ENCODE data around the gene ZBTB17. TPM values are rescaled to one million over a fixed set of nuclear protein-coding genes. Genes with fewer than 3 reads are reported as not detected.

The ZBTB17 gene
- total and polyA plus RNA-seq, 9 of the 15 experiments (the other 6 are each of a cell fraction or from before 2014, with no cell fraction given), result 1.1 to 53.4 (median 29.6) TPM

DNA sequence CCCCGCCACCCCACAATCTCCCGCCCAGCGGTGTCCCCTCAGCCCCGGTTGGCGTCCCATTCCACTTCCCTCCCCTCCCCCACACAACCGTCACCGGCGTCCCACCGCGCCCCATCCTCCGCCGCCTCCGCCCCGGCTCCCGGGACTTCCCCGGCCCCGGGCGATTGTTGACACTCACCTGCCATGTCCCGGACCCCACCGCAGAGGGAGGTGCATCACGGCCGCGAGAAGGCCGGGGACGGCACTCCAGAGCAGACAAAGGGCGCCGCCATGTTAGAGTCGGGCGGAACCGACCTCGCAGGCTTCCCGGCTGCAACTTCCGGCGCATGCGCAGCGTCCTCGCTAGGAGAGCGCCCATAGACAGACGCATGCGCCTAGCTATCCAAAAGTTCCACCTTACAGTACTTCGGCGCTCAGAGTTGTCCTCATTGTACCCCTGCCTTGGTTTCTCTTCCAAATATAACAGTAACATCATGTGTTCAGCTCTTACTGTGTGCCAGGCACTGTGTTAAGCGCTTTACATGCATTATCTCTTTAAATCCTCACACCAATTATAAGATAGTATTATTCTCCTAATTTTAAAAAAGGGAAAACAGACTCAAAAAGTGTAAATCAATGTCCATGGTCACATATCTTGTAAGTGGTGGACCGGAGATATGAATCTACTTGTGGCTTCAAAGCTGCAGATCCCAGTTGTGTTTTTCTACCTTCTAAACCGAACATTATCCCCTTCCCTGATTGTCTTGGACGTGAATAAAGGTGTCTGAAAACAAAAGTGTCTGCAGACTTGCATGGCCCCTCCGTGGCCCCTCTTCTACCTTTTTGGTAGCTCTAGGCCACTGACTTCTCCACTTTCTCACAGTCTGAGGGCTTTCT, at the start of gene ZBTB17 (continued):
- TF ChIP-seq, protein P1, sequence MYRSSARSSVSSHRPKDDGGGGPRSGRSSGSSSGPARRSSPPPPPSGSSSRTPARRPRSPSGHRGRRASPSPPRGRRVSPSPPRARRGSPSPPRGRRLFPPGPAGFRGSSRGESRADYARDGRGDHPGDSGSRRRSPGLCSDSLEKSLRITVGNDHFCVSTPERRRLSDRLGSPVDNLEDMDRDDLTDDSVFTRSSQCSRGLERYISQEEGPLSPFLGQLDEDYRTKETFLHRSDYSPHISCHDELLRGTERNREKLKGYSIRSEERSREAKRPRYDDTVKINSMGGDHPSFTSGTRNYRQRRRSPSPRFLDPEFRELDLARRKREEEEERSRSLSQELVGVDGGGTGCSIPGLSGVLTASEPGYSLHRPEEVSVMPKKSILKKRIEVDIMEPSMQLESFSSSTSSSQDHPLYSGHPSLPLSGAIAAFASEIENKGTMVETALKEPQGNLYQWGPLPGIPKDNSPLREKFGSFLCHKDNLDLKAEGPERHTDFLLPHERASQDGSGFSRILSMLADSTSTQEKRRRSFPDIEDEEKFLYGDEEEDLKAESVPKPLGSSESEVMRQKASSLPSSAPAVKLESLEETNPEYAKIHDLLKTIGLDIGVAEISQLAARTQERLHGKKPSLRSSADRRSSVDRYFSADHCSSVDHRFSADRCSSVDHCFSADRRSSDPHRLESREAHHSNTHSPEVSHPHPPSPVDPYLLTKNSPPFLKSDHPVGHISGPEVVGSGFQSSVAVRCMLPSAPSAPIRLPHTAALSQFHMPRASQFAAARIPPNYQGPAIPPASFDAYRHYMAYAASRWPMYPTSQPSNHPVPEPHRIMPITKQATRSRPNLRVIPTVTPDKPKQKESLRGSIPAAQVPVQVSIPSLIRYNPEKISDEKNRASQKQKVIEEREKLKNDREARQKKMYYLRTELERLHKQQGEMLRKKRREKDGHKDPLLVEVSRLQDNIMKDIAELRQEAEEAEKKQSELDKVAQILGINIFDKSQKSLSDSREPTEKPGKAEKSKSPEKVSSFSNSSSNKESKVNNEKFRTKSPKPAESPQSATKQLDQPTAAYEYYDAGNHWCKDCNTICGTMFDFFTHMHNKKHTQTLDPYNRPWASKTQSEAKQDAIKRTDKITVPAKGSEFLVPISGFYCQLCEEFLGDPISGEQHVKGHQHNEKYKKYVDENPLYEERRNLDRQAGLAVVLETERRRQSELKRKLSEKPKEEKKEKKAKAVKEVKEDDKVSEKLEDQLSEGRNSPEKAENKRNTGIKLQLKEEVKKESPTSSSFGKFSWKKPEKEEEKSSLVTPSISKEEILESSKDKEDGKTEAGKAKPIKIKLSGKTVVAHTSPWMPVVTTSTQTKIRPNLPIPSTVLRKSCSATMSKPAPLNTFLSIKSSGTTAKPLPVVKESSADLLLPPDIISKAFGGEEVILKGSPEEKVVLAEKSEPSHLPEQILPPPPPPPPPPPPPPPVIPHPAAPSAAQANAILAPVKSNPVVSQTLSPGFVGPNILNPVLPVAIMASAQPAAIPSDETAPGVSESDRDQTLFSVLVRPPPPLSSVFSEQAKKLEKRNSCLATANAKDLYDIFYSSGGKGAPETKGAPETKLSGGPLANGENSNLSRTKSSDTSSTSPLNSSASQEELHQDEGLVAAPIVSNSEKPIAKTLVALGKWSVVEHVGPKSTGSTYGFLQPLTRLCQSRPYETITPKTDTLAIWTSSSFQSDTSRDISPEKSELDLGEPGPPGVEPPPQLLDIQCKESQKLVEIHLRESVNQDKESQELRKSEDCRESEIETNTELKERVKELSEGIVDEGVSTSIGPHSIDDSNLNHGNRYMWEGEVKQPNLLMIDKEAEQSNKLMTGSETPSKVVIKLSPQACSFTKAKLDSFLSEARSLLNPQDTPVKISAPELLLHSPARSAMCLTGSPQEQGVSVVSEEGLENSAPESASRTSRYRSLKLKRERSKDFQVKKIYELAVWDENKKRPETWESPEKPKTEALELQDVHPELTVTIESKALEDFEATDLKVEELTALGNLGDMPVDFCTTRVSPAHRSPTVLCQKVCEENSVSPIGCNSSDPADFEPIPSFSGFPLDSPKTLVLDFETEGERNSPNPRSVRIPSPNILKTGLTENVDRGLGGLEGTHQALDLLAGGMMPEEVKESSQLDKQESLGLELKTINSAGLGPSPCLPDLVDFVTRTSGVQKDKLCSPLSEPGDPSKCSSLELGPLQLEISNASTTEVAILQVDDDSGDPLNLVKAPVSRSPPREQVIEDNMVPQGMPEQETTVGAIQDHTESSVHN (IDR thresholded peaks at IDR 0.05; ENCODE audit: borderline replicate concordance in 1 of 2, low read depth in 1 of 2), result 0 out of 4 replicates have a peak, but pooled peaks of 1 of the 2 experiments have one; percentile 49
- peak; percentile 40 for TF ChIP-seq L3MBTL2 (IDR thresholded peaks at IDR 0.05)
- no peak; the same call in 1 of the 2 replicates for TF ChIP-seq ZEB2 (IDR thresholded peaks at IDR 0.05)
- TF ChIP-seq SIN3A (IDR thresholded peaks at IDR 0.05; ENCODE audit: borderline replicate concordance in 2 of 2, control insufficient read depth in 1 of 2, low read depth in 2 of 2, low read length in 2 of 2), result peak; percentile 77 to 98; a peak in 3 of 4 replicates
- TF ChIP-seq ESRRA (IDR thresholded peaks at IDR 0.05; ENCODE audit: borderline replicate concordance, low read depth), result peak; percentile 68
- TF ChIP-seq, protein P2, sequence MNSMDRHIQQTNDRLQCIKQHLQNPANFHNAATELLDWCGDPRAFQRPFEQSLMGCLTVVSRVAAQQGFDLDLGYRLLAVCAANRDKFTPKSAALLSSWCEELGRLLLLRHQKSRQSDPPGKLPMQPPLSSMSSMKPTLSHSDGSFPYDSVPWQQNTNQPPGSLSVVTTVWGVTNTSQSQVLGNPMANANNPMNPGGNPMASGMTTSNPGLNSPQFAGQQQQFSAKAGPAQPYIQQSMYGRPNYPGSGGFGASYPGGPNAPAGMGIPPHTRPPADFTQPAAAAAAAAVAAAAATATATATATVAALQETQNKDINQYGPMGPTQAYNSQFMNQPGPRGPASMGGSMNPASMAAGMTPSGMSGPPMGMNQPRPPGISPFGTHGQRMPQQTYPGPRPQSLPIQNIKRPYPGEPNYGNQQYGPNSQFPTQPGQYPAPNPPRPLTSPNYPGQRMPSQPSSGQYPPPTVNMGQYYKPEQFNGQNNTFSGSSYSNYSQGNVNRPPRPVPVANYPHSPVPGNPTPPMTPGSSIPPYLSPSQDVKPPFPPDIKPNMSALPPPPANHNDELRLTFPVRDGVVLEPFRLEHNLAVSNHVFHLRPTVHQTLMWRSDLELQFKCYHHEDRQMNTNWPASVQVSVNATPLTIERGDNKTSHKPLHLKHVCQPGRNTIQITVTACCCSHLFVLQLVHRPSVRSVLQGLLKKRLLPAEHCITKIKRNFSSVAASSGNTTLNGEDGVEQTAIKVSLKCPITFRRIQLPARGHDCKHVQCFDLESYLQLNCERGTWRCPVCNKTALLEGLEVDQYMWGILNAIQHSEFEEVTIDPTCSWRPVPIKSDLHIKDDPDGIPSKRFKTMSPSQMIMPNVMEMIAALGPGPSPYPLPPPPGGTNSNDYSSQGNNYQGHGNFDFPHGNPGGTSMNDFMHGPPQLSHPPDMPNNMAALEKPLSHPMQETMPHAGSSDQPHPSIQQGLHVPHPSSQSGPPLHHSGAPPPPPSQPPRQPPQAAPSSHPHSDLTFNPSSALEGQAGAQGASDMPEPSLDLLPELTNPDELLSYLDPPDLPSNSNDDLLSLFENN (IDR thresholded peaks at IDR 0.05; ENCODE audit: low read depth in 2 of 2, low read length in 2 of 2), result no peak
- TF ChIP-seq, protein P3, sequence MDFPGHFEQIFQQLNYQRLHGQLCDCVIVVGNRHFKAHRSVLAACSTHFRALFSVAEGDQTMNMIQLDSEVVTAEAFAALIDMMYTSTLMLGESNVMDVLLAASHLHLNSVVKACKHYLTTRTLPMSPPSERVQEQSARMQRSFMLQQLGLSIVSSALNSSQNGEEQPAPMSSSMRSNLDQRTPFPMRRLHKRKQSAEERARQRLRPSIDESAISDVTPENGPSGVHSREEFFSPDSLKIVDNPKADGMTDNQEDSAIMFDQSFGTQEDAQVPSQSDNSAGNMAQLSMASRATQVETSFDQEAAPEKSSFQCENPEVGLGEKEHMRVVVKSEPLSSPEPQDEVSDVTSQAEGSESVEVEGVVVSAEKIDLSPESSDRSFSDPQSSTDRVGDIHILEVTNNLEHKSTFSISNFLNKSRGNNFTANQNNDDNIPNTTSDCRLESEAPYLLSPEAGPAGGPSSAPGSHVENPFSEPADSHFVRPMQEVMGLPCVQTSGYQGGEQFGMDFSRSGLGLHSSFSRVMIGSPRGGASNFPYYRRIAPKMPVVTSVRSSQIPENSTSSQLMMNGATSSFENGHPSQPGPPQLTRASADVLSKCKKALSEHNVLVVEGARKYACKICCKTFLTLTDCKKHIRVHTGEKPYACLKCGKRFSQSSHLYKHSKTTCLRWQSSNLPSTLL (IDR thresholded peaks at IDR 0.05), result no peak
- TF ChIP-seq ZNF77 (CRISPR knock-in tag; IDR thresholded peaks at IDR 0.05), result no peak

Measured in K562 (cell line).